D721Med (cell line): ENCODE measurements around the gene TMEM165.
"Not testable (repeated sequence)": the region's sequence is repeated elsewhere in the genome, so short reads cannot be mapped to it uniquely, and the experiment has no call there.

ENCODE experiments used
- DNase-seq: peaks from one replicate; pipeline ENCODE4 v3.0.0; 2011; ENCODE audit warnings: low spot score; ENCODE audit not compliant: insufficient read length
- FAIRE-seq: peaks from 2 replicates; lab custom pipeline; 2011; peaks lifted over from hg19 to GRCh38; lab: Jason Lieb, UNC
- CTCF ChIP-seq: IDR thresholded peaks from 2 replicates; pipeline ENCODE4 v1.5.1; 2012; ENCODE audit warnings: mild to moderate bottlenecking, control low read depth; ENCODE audit not compliant: insufficient read depth; ENCODE audit errors: missing control alignments

Gene TMEM165

GRCh38 chr4:55359397-55359916, 36.3 kb upstream of the TMEM165 start:
- FAIRE-seq (no peak), DNase-seq (no peak)
- TF ChIP-seq CTCF: no peak

- FAIRE-seq, DNase-seq: not testable (repeated sequence)
Observed at GRCh38 chr4:55362938-55363337, 32.8 kb upstream of the TMEM165 start.

- DNase-seq (no peak), FAIRE-seq (no peak)
- no peak for TF ChIP-seq CTCF
Observed at GRCh38 chr4:55363691-55364351, 31.9 kb upstream of the TMEM165 start.

GRCh38 chr4:55364691-55365344, 30.9 kb upstream of the TMEM165 start:
- TF ChIP-seq CTCF: no peak
- DNase-seq (no peak), FAIRE-seq (no peak)

- FAIRE-seq: no peak
Observed at GRCh38 chr4:55365345-55365728, 30.4 kb upstream of the TMEM165 start.

GRCh38 chr4:55366621-55367020, 29.1 kb upstream of the TMEM165 start:
- DNase-seq: no peak
- FAIRE-seq: no peak
- TF ChIP-seq CTCF: no peak

More at GRCh38 chr4:55365345-55365728, 30.4 kb upstream of the TMEM165 start:
- no peak for TF ChIP-seq CTCF
- DNase-seq: no peak

- no peak for DNase-seq
- no peak for TF ChIP-seq CTCF
- FAIRE-seq: no peak
Observed at GRCh38 chr4:55367084-55367722, 28.6 kb upstream of the TMEM165 start.
